Panc1 (cell line): Measurements from ENCODE around the gene SLC22A2. TPM values are rescaled to one million over a fixed set of nuclear protein-coding genes. Genes with fewer than 3 reads are reported as not detected.

Experiments
- ATAC-seq: fragments of 200-7000 bp; cut with Tn5 transposase; 2 replicates; pipeline ENCODE4 v1.9.1; 2020; ENCODE audit warnings: mild to moderate bottlenecking, moderate library complexity
- BruUV-seq: library from RNA; stranded (reverse); fragments of 400-500 nt; replicated peaks from 2 replicates; lab custom pipeline; 2021; lab: Mats Ljungman, UMichigan
- CTCF ChIA-PET: fragments of 300-600 bp; sonication (Branson Sonifier 250); formaldehyde crosslinking; loops from one replicate; lab custom pipeline; 2022; ENCODE audit warnings: antibody characterized with exemption; lab: Charles Lee
- POLR2A ChIA-PET: fragments of 300-600 bp; sonication (Branson Sonifier 250); formaldehyde crosslinking; loops from one replicate; lab custom pipeline; 2022; ENCODE audit warnings: antibody characterized with exemption; lab: Charles Lee
- DNase-seq: peaks from one replicate; pipeline ENCODE4 v3.0.0-alpha.2; 2010; ENCODE audit warnings: low read depth, low spot score
- H3K27ac ChIP-seq: 2 replicates; pipeline ENCODE4 v1.5.1; 2011; ENCODE audit warnings: mild to moderate bottlenecking, low read length, inconsistent platforms
- H3K27me3 ChIP-seq: fragments of 200-500 bp; sonication (Bioruptor generic); 2 replicates; pipeline ENCODE4 v1.6.0; 2014; ENCODE audit warnings: low read length, inconsistent platforms; ENCODE audit not compliant: control insufficient read depth, insufficient read depth
- H3K36me3 ChIP-seq: fragments of 200-500 bp; sonication (Bioruptor generic); 2 replicates; pipeline ENCODE4 v1.5.1; 2014; ENCODE audit warnings: inconsistent platforms, mild to moderate bottlenecking, low read length, moderate library complexity; ENCODE audit not compliant: control insufficient read depth, insufficient read depth
- H3K4me1 ChIP-seq: 2 replicates; pipeline ENCODE4 v1.5.1; 2011; ENCODE audit warnings: inconsistent platforms, mild to moderate bottlenecking, low read length, moderate library complexity; ENCODE audit not compliant: control insufficient read depth, insufficient read depth
- H3K4me3 ChIP-seq, 2 experiments: 2 replicates each; pipeline ENCODE4 v1.5.1; 2011 to 2012; ENCODE audit warnings: low read depth in 2 of 2, low read length in 2 of 2, mild to moderate bottlenecking in 2 of 2, inconsistent platforms in 1 of 2, moderate library complexity in 1 of 2
- H3K9me3 ChIP-seq: fragments of 200-500 bp; sonication (Bioruptor generic); 2 replicates; pipeline ENCODE4 v1.5.1; 2014; ENCODE audit warnings: low read depth, mild to moderate bottlenecking, inconsistent platforms, low read length, moderate library complexity; ENCODE audit not compliant: control insufficient read depth, insufficient read depth
- CTCF ChIP-seq: fragments of 450-650 bp; IDR thresholded peaks from 2 replicates; pipeline ENCODE4 v1.5.1; 2017; ENCODE audit warnings: mild to moderate bottlenecking
- POLR2AphosphoS5 ChIP-seq: IDR thresholded peaks from 2 replicates; pipeline ENCODE4 v1.6.1; 2012; ENCODE audit warnings: mild to moderate bottlenecking, low read depth, low read length, moderate library complexity
- REST ChIP-seq, 2 experiments: IDR thresholded peaks; 2 replicates each; pipeline ENCODE4 v1.6.1; 2011 to 2012; ENCODE audit warnings: low read depth in 2 of 2, control low read depth in 1 of 2, low read length in 1 of 2, mild to moderate bottlenecking in 1 of 2, moderate library complexity in 1 of 2; ENCODE audit not compliant: insufficient read depth in 1 of 2
- SIN3A ChIP-seq: IDR thresholded peaks from 2 replicates; pipeline ENCODE4 v1.6.1; 2012; ENCODE audit warnings: low read depth, mild to moderate bottlenecking, low read length, moderate library complexity, borderline replicate concordance; ENCODE audit not compliant: insufficient read depth
- TCF7L2 ChIP-seq: IDR thresholded peaks from 2 replicates; pipeline ENCODE4 v1.6.1; 2011; ENCODE audit warnings: mild to moderate bottlenecking, low read depth, low read length, inconsistent platforms
- in situ Hi-C: cut with HindIII; loops from 2 replicates; pipeline ENCODE4 v1.10.0; 2016; ENCODE audit warnings: low sequenced_read_pairs, low pct_unique_long_range_greater_than_20kb
- intact Hi-C: fragments of 100-400 bp; cut with micrococcal nuclease; formaldehyde crosslinking; loops from one replicate; pipeline ENCODE4 v1.10.0; 2022; ENCODE audit not compliant: unreplicated experiment
- total RNA-seq: library from RNA; stranded (reverse); gene quantifications from one replicate; pipeline ENCODE4 v1.2.1, GENCODE V29; 2021; ENCODE audit not compliant: unreplicated experiment

SLC22A2 gene
- total RNA-seq, 1 experiment from 2014 or later: not detected

- CTCF ChIA-PET: no interaction called here
- POLR2A ChIA-PET: no interaction called here
- H3K27ac ChIP-seq: no peak overlapping the region
- in situ Hi-C loops (no loop called here), intact Hi-C loops (no loop called here)
- DNase-seq (no peak), ATAC-seq (no peak)
- H3K4me1 ChIP-seq: no peaks in the 10 kb centered on the region
- no peak overlapping the region for H3K4me3 ChIP-seq
- no peaks in the 10 kb centered on the region for H3K27me3 ChIP-seq
- no peaks in the 10 kb centered on the region for H3K36me3 ChIP-seq
- no TSS peak for BruUV-seq
- no peaks in the 10 kb centered on the region for H3K9me3 ChIP-seq
- TF ChIP-seq CTCF (no peak), TCF7L2 (no peak), REST (IDR thresholded peaks at IDR 0.05; ENCODE audit: insufficient read depth in 1 of 2, low read depth in 2 of 2, low read length in 1 of 2) (no peak), SIN3A (no peak), POLR2AphosphoS5 (no peak)
Measured at GRCh38 chr6:160188773-160189172, 69.8 kb downstream of the SLC22A2 start.

GRCh38 chr6:160180706-160181105 lies 77.9 kb downstream of the SLC22A2 start:
- ATAC-seq (no peak), DNase-seq (no peak)
- Histone ChIP-seq H3K27me3 (no peaks in the 10 kb centered on the region), H3K9me3 (no peaks in the 10 kb centered on the region), H3K27ac (no peak overlapping the region), H3K4me3 (no peak overlapping the region), H3K4me1 (no peaks in the 10 kb centered on the region), H3K36me3 (no peaks in the 10 kb centered on the region)
- ChIA-PET POLR2A (no interaction called here), CTCF (no interaction called here)
- intact Hi-C loops: no loop called here
- BruUV-seq: no TSS peak
- no peak for TF ChIP-seq CTCF
- no peak for TF ChIP-seq TCF7L2
- no peak for TF ChIP-seq SIN3A
- no peak for TF ChIP-seq POLR2AphosphoS5
- no peak for TF ChIP-seq REST (IDR thresholded peaks at IDR 0.05; ENCODE audit: insufficient read depth in 1 of 2, low read depth in 2 of 2, low read length in 1 of 2)
- in situ Hi-C loops: no loop called here
